H9 (cell line): ENCODE data around the gene CYP26A1. TPM values are rescaled to one million over a fixed set of nuclear protein-coding genes. Genes with fewer than 3 reads are reported as not detected.

Experiments
- DNase-seq: peaks from one replicate; pipeline ENCODE4 v3.0.0-alpha.2; 2017
- H2AFZ ChIP-seq: one replicate; pipeline ENCODE4 v1.6.1; 2013; ENCODE audit warnings: mild to moderate bottlenecking, low read length, control low read depth, moderate library complexity
- H2AK5ac ChIP-seq: 2 replicates; pipeline ENCODE4 v1.6.1; 2013; ENCODE audit warnings: low read length, control low read depth, mixed read lengths; ENCODE audit not compliant: insufficient read length
- H2BK120ac ChIP-seq: one replicate; pipeline ENCODE4 v1.6.1; 2013; ENCODE audit warnings: low read depth, mild to moderate bottlenecking, low read length, control low read depth, inconsistent platforms; ENCODE audit not compliant: poor library complexity, severe bottlenecking
- H2BK12ac ChIP-seq: 2 replicates; pipeline ENCODE4 v1.6.1; 2013; ENCODE audit warnings: low read length, control low read depth, mixed read lengths, low read depth; ENCODE audit not compliant: insufficient read length
- H2BK15ac ChIP-seq: 2 replicates; pipeline ENCODE4 v1.6.1; 2013; ENCODE audit warnings: low read depth, low read length, control low read depth
- H2BK20ac ChIP-seq: one replicate; pipeline ENCODE4 v1.6.1; 2013; ENCODE audit warnings: low read depth, mild to moderate bottlenecking, low read length, control low read depth, inconsistent platforms; ENCODE audit not compliant: poor library complexity, severe bottlenecking
- H2BK5ac ChIP-seq: 2 replicates; pipeline ENCODE4 v1.6.1; 2013; ENCODE audit warnings: low read length, control low read depth, mixed read lengths; ENCODE audit not compliant: insufficient read length
- H3K14ac ChIP-seq: 2 replicates; pipeline ENCODE4 v1.6.1; 2013; ENCODE audit warnings: low read length, control low read depth; ENCODE audit not compliant: insufficient read depth
- H3K18ac ChIP-seq: 2 replicates; pipeline ENCODE4 v1.6.1; 2013; ENCODE audit warnings: low read depth, mild to moderate bottlenecking, mixed read lengths, low read length, control low read depth; ENCODE audit not compliant: insufficient read length
- H3K23ac ChIP-seq: 2 replicates; pipeline ENCODE4 v1.6.1; 2013; ENCODE audit warnings: low read length, control low read depth, mixed read lengths, low read depth; ENCODE audit not compliant: insufficient read length
- H3K23me2 ChIP-seq: 2 replicates; pipeline ENCODE4 v1.6.1; 2013; ENCODE audit warnings: low read depth, mild to moderate bottlenecking, mixed read lengths, low read length, control low read depth; ENCODE audit not compliant: insufficient read length, poor library complexity, severe bottlenecking
- H3K27ac ChIP-seq: 2 replicates; pipeline ENCODE4 v1.5.1; 2013; ENCODE audit warnings: low read length, control low read depth, mixed read lengths, low read depth; ENCODE audit not compliant: insufficient read length
- H3K27me3 ChIP-seq: 2 replicates; pipeline ENCODE4 v1.6.1; 2013; ENCODE audit warnings: low read length, control low read depth, inconsistent platforms; ENCODE audit not compliant: insufficient read depth
- H3K4ac ChIP-seq: 2 replicates; pipeline ENCODE4 v1.6.1; 2013; ENCODE audit warnings: low read depth, mild to moderate bottlenecking, control low read depth, inconsistent platforms, low read length, moderate library complexity
- H3K4me1 ChIP-seq: 2 replicates; pipeline ENCODE4 v1.6.1; 2013; ENCODE audit warnings: low read length, control low read depth, inconsistent platforms; ENCODE audit not compliant: insufficient read depth
- H3K4me2 ChIP-seq: 2 replicates; pipeline ENCODE4 v1.6.1; 2013; ENCODE audit warnings: low read length, control low read depth, mixed read lengths; ENCODE audit not compliant: insufficient read length, insufficient read depth
- H3K56ac ChIP-seq: 2 replicates; pipeline ENCODE4 v1.6.1; 2013; ENCODE audit warnings: low read depth, mild to moderate bottlenecking, mixed read lengths, low read length, control low read depth; ENCODE audit not compliant: insufficient read length
- H3K79me1 ChIP-seq: 2 replicates; pipeline ENCODE4 v1.6.1; 2013; ENCODE audit warnings: low read depth, mild to moderate bottlenecking, moderate library complexity, low read length, control low read depth, inconsistent platforms; ENCODE audit not compliant: insufficient read depth, poor library complexity, severe bottlenecking
- H3K79me2 ChIP-seq: 2 replicates; pipeline ENCODE4 v1.6.1; 2013; ENCODE audit warnings: low read length, control low read depth, inconsistent platforms; ENCODE audit not compliant: insufficient read depth
- H3K9ac ChIP-seq: 2 replicates; pipeline ENCODE4 v1.6.1; 2013; ENCODE audit warnings: low read length, control low read depth, mixed read lengths; ENCODE audit not compliant: insufficient read length; ENCODE audit errors: extremely low read depth
- H3K9me3 ChIP-seq: one replicate; pipeline ENCODE4 v1.6.1; 2013; ENCODE audit warnings: low read depth, low read length, inconsistent platforms; ENCODE audit not compliant: control insufficient read depth
- H3T11ph ChIP-seq: one replicate; pipeline ENCODE4 v1.6.1; 2013; ENCODE audit warnings: mild to moderate bottlenecking, low read length, control low read depth, inconsistent platforms
- H4K20me1 ChIP-seq: one replicate; pipeline ENCODE4 v1.6.1; 2013; ENCODE audit not compliant: control insufficient read depth, insufficient read length, insufficient read depth
- H4K5ac ChIP-seq: 2 replicates; pipeline ENCODE4 v1.6.1; 2013; ENCODE audit warnings: low read depth, mild to moderate bottlenecking, mixed read lengths, low read length, control low read depth; ENCODE audit not compliant: insufficient read length
- H4K8ac ChIP-seq: replicated peaks from 2 replicates; pipeline ENCODE4 v1.6.1; 2013; ENCODE audit warnings: low read length, control low read depth, mixed read lengths, low read depth; ENCODE audit not compliant: insufficient read length
- H4K91ac ChIP-seq: 2 replicates; pipeline ENCODE4 v1.6.1; 2013; ENCODE audit warnings: low read depth, mild to moderate bottlenecking, moderate library complexity, mixed read lengths, low read length, control low read depth; ENCODE audit not compliant: insufficient read length
- H3K27ac Mint-ChIP-seq, 3 experiments: 2 replicates in 2 of 3; 3 replicates in 1 of 3; pipeline ENCODE4 v1.8.0; 2020 to 2021; ENCODE audit warnings: mixed read lengths in 3 of 3, mild to moderate bottlenecking in 1 of 3, moderate library complexity in 1 of 3
- H3K27me3 Mint-ChIP-seq: 2 replicates; pipeline ENCODE4 v1.8.0; 2021; ENCODE audit warnings: low read depth, mild to moderate bottlenecking, moderate library complexity, mixed read lengths
- H3K36me3 Mint-ChIP-seq, 3 experiments: 2 replicates in 2 of 3; 3 replicates in 1 of 3; pipeline ENCODE4 v1.8.0; 2020 to 2021; ENCODE audit warnings: low read depth in 3 of 3, mixed read lengths in 3 of 3; ENCODE audit not compliant: insufficient read depth in 1 of 3
- H3K4me1 Mint-ChIP-seq, 2 experiments: 2 replicates each; pipeline ENCODE4 v1.8.0; 2020; ENCODE audit warnings: mixed read lengths in 2 of 2
- H3K4me3 Mint-ChIP-seq, 2 experiments: 2 replicates in 1 of 2; 3 replicates in 1 of 2; pipeline ENCODE4 v1.8.0; 2020 to 2021; ENCODE audit warnings: mild to moderate bottlenecking in 2 of 2, mixed read lengths in 2 of 2, moderate library complexity in 1 of 2
- H3K9me3 Mint-ChIP-seq, 2 experiments: 2 replicates in 1 of 2; 3 replicates in 1 of 2; pipeline ENCODE4 v1.8.0; 2020; ENCODE audit warnings: mild to moderate bottlenecking in 2 of 2, mixed read lengths in 2 of 2, moderate library complexity in 1 of 2
- WGBS: extraction: QIAGEN DNeasy Blood & Tissue Kit; methylation state at CpG from one replicate; pipeline ENCODE4 v1.1.7; 2013; ENCODE audit warnings: missing lambda C conversion rate, low lambda C conversion rate, mixed read lengths; ENCODE audit not compliant: insufficient read length; ENCODE audit errors: extremely low coverage; 5-methylcytosine and 5-hydroxymethylcytosine counted together
- total RNA-seq: library from RNA; stranded (reverse); gene quantifications from 2 replicates; pipeline ENCODE4 v1.2.1, GENCODE V29; 2021
- TF ChIP-seq, protein P1 (sequence below): fragments of 200-600 bp; sonication (generic); conservative IDR thresholded peaks from 3 replicates; pipeline ENCODE4 v1.8.0; 2021; ENCODE audit warnings: antibody characterized with exemption, mild to moderate bottlenecking

The CYP26A1 gene
- total RNA-seq, 1 experiment from 2014 or later, result 72.1 TPM

DNA sequence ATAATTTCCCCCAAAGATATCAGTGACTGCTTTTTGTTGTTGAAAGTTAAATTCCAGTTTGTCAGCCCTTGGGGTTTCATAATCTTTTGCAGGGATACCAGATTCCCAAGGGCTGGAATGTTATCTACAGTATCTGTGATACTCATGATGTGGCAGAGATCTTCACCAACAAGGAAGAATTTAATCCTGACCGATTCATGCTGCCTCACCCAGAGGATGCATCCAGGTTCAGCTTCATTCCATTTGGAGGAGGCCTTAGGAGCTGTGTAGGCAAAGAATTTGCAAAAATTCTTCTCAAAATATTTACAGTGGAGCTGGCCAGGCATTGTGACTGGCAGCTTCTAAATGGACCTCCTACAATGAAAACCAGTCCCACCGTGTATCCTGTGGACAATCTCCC is 3.2 kb downstream of the CYP26A1 start:
- no peak overlapping the region for H2BK12ac ChIP-seq
- H3K36me3 Mint-ChIP-seq, result peaks cover 0 to 38% (median 35%) of the 10 kb centered on the region in 3 experiments; a peak in 4 of 7 replicates
- no peak overlapping the region for H3K27ac Mint-ChIP-seq
- no peak overlapping the region for H3K56ac ChIP-seq
- no peak overlapping the region for H3T11ph ChIP-seq
- peaks cover 56% of the 10 kb centered on the region for H3K27me3 Mint-ChIP-seq
- no peaks in the 10 kb centered on the region for H3K4me1 ChIP-seq
- no peak for DNase-seq
- H2AK5ac ChIP-seq, result no peak overlapping the region
- H4K91ac ChIP-seq, result no peak overlapping the region
- no peaks in the 10 kb centered on the region for H4K20me1 ChIP-seq
- peaks cover 0 to 3% of the 10 kb centered on the region in 2 experiments; a peak in 3 of 5 replicates for H3K9me3 Mint-ChIP-seq
- peak overlapping the region; percentile 27 to 90; a peak in 3 of 5 replicates for H3K4me3 Mint-ChIP-seq
- no peak overlapping the region for H3K9ac ChIP-seq
- peaks cover 46% of the 10 kb centered on the region; the same call in 1 of the 2 replicates for H3K27me3 ChIP-seq
- H2BK15ac ChIP-seq, result no peak overlapping the region
- no peak overlapping the region for H2BK5ac ChIP-seq
- no peak overlapping the region for H3K18ac ChIP-seq
- no peak overlapping the region for H2BK120ac ChIP-seq
- no peaks in the 10 kb centered on the region for H3K79me1 ChIP-seq
- no peak overlapping the region for H2BK20ac ChIP-seq
- H3K4me2 ChIP-seq, result no peak overlapping the region
- H3K23ac ChIP-seq, result no peak overlapping the region
- WGBS, result no CpG with 5 or more reads among the region's 2 CpGs
- no peak overlapping the region for H4K5ac ChIP-seq
- H2AFZ ChIP-seq, result no peak overlapping the region
- no peak overlapping the region for H3K14ac ChIP-seq
- TF ChIP-seq, protein P1, sequence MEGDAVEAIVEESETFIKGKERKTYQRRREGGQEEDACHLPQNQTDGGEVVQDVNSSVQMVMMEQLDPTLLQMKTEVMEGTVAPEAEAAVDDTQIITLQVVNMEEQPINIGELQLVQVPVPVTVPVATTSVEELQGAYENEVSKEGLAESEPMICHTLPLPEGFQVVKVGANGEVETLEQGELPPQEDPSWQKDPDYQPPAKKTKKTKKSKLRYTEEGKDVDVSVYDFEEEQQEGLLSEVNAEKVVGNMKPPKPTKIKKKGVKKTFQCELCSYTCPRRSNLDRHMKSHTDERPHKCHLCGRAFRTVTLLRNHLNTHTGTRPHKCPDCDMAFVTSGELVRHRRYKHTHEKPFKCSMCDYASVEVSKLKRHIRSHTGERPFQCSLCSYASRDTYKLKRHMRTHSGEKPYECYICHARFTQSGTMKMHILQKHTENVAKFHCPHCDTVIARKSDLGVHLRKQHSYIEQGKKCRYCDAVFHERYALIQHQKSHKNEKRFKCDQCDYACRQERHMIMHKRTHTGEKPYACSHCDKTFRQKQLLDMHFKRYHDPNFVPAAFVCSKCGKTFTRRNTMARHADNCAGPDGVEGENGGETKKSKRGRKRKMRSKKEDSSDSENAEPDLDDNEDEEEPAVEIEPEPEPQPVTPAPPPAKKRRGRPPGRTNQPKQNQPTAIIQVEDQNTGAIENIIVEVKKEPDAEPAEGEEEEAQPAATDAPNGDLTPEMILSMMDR, result no peak
- peaks cover 39 to 44% of the 10 kb centered on the region in 2 experiments for H3K4me1 Mint-ChIP-seq
- H3K9me3 ChIP-seq, result no peaks in the 10 kb centered on the region
- H3K79me2 ChIP-seq, result no peaks in the 10 kb centered on the region
- no peak overlapping the region for H3K27ac ChIP-seq
- no peak overlapping the region for H3K4ac ChIP-seq
- H3K23me2 ChIP-seq, result peaks cover 22% of the 10 kb centered on the region
- no peak overlapping the region for H4K8ac ChIP-seq
